Skin of body (tissue), 2 donors: Measurements from ENCODE around the gene NSRP1. TPM values are rescaled to one million over a fixed set of nuclear protein-coding genes. Genes with fewer than 3 reads are reported as not detected.
"Not testable (repeated sequence)": the region's sequence is repeated elsewhere in the genome, so short reads cannot be mapped to it uniquely, and the experiment has no call there.

Experiments used
- DNase-seq: peaks from one replicate; lab custom pipeline; 2025; lab: John Stamatoyannopoulos, UW
- total RNA-seq: library from RNA; depleted of rRNA; stranded (reverse); fragments of >200 nt; gene quantifications from one replicate; pipeline ENCODE4 v1.2.3, GENCODE V29; 2014

The NSRP1 gene
- 17.0 TPM for total RNA-seq

GRCh38 chr17:30116661-30117551 is at the start of gene NSRP1:
TSS of gene NSRP1 (plus strand) at chr17:30116816. CDS start at chr17:30116844, 28 bp downstream.
- DNase-seq = peak; percentile 94

- DNase-seq = no peak
These were observed 48.2 kb upstream of the NSRP1 start for GRCh38 chr17:30068465-30068864.

GRCh38 chr17:30074254-30074653 is 42.4 kb upstream of the NSRP1 start:
- DNase-seq = no peak

GRCh38 chr17:30074730-30075129 is 41.9 kb upstream of the NSRP1 start:
- DNase-seq = no peak

- DNase-seq = no peak
These were observed 33.8 kb upstream of the NSRP1 start for GRCh38 chr17:30082773-30083172.

GRCh38 chr17:30084788-30085187 is 31.8 kb upstream of the NSRP1 start:
- no peak for DNase-seq

- DNase-seq = no peak
These were observed 29.7 kb upstream of the NSRP1 start for GRCh38 chr17:30086896-30087295.

GRCh38 chr17:30087431-30087830 is 29.2 kb upstream of the NSRP1 start:
- DNase-seq = not testable (repeated sequence)

- DNase-seq = no peak
These were observed 25.4 kb upstream of the NSRP1 start for GRCh38 chr17:30091121-30091670.

- DNase-seq = peak; percentile 33
These were observed 24.8 kb upstream of the NSRP1 start for GRCh38 chr17:30091771-30092170.

- DNase-seq = no peak
These were observed 23.7 kb upstream of the NSRP1 start for GRCh38 chr17:30092886-30093285.

- peak; percentile 21 for DNase-seq
These were observed 23.0 kb upstream of the NSRP1 start for GRCh38 chr17:30093463-30094147.

GRCh38 chr17:30095507-30096244 is 20.9 kb upstream of the NSRP1 start:
- peak; percentile 40 for DNase-seq

GRCh38 chr17:30101686-30102390 is 14.8 kb upstream of the NSRP1 start:
- DNase-seq = no peak

GRCh38 chr17:30103921-30104320 is 12.7 kb upstream of the NSRP1 start:
- DNase-seq = no peak

- DNase-seq = peak; percentile 88
These were observed 11.9 kb upstream of the NSRP1 start for GRCh38 chr17:30104575-30105339.

GRCh38 chr17:30112794-30113193 is 3.8 kb upstream of the NSRP1 start:
- DNase-seq = no peak

- DNase-seq = no peak
These were observed 3.4 kb upstream of the NSRP1 start for GRCh38 chr17:30113213-30113612.

GRCh38 chr17:30116345-30116660 is 313 bp upstream of the NSRP1 start:
- no peak for DNase-seq

GRCh38 chr17:30117675-30118081 is 1.1 kb downstream of the NSRP1 start:
- peak; percentile 6 for DNase-seq
